ENCODE results near the gene ZMIZ1. TPM values are rescaled to one million over a fixed set of nuclear protein-coding genes. Genes with fewer than 3 reads are reported as not detected.

ZMIZ1 gene
- total RNA-seq, 2 experiments from 2014 or later = 27.3 to 28.2 TPM

DNA sequence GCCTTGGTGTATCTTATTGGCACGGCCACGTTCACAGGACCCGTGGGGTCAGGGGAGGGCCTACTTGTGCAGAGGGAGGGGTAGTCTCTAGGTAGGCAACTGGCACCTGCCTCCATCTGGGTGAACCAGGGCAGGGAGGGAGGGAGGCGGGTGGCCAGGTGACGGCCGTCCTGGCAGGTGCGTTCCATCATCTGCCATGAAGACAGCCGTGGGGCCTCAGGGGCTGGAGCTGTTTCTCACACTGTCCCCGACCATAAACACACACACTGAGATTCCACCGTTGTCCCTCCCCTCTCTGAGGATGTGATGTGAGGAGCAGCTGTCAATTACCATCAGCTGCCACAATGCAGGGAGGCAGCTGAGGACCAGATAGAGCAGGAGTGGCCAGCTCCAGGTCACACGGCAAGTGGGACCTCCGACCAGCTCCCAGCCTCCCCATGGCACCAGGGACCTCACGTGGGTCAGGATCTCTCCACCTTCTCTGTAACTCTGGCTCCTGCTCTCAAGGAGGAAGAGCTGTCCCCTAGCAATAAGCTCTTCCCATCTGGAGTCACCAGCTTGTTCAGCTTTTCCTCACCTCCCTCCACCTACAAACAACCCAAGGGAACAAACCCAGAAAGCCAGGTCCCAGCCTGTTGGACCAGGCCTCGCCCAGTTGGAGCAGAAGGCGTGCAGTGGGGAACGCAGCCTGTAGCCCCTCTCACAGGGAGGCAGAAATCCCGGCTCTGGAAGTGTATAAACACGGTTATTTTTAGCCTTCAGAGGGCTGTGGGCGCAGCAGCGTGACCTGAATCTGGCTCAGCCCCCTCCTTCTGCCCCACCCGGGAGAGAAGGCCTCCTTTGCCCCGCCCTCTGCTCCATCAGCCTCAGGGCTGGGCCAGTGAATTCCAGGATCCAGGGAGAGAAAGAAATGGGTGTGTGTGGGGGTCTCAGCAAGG is 33.1 kb downstream of the ZMIZ1 start:
- Mint-ChIP-seq H3K27ac (no peak overlapping the region), H3K9me3 (no peaks in the 10 kb centered on the region), H3K4me1 (peaks cover 38% of the 10 kb centered on the region), H3K36me3 (no peaks in the 10 kb centered on the region), H3K4me3 (no peak overlapping the region), H3K27me3 (no peaks in the 10 kb centered on the region)
- no peak for DNase-seq

DNA sequence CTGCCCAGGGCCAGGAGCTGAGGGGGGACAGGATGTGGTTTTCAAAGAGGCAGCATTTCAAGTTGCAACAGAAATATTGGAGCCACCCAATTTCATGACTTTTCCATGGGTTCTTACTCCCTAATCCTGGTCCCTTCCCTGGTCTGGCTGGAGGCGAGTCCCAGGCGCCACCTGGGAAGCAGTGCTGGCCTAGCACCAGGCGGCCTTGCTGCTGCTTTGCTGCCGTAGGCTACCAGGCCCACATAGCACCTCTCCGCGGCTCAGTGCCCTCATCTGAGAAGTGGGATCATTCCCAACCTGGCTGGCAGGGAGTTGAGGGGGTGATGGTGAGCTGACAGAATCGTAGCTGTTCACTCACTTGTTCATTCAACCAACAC is 33.7 kb downstream of the ZMIZ1 start:
- H3K9me3 Mint-ChIP-seq = no peaks in the 10 kb centered on the region
- no peaks in the 10 kb centered on the region for H3K36me3 Mint-ChIP-seq
- H3K27me3 Mint-ChIP-seq = no peaks in the 10 kb centered on the region
- DNase-seq = no peak
- peaks cover 38% of the 10 kb centered on the region for H3K4me1 Mint-ChIP-seq
- no peak overlapping the region for H3K4me3 Mint-ChIP-seq
- no peak overlapping the region for H3K27ac Mint-ChIP-seq

DNA sequence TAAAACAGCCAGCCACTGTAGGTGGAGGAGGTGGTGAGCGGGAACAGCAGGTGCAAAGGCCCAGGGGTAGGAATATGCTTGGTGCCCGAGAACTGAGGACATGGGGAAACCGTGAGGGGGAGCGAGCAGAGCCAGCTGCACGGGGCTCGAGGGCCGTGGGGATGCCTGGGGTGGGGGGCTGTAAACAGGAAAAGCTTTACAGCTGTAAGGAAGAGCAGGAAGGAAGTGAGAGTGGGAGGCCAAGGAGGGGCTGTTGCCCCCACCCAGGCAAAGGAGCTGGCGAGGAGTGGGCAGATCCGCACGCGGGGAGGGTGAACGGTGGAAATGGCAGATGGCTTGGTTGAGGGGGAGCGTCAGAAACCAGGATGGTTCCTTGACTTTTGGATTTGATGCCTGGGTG is 34.4 kb downstream of the ZMIZ1 start:
- Mint-ChIP-seq H3K4me1 (peaks cover 36% of the 10 kb centered on the region), H3K9me3 (no peaks in the 10 kb centered on the region), H3K36me3 (no peaks in the 10 kb centered on the region), H3K27me3 (no peaks in the 10 kb centered on the region), H3K27ac (no peak overlapping the region), H3K4me3 (no peak overlapping the region)
- no peak for DNase-seq

DNA sequence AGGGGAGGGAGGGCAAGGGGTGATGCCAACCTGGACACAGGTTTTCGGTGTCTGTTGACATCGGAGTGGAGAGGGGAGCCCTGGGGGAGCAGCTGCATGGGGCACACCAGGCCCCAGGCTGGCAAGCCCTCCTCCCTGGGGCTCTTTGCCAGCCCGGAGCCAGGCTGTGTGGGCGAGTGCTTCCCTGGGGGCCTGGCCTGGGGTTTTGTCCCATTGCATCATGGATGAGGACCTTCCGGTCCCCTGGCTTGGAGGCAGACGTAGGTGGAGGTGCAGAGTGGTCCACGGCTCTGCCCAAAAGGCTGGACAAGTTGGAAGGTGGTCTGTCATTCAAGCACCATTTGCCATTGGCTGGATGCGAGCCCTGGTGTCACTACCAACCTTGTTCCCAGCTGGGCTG is 34.8 kb downstream of the ZMIZ1 start:
- Mint-ChIP-seq H3K27ac (no peak overlapping the region), H3K36me3 (no peaks in the 10 kb centered on the region), H3K9me3 (no peaks in the 10 kb centered on the region), H3K4me1 (peaks cover 36% of the 10 kb centered on the region), H3K4me3 (no peak overlapping the region), H3K27me3 (no peaks in the 10 kb centered on the region)
- no peak for DNase-seq

DNA sequence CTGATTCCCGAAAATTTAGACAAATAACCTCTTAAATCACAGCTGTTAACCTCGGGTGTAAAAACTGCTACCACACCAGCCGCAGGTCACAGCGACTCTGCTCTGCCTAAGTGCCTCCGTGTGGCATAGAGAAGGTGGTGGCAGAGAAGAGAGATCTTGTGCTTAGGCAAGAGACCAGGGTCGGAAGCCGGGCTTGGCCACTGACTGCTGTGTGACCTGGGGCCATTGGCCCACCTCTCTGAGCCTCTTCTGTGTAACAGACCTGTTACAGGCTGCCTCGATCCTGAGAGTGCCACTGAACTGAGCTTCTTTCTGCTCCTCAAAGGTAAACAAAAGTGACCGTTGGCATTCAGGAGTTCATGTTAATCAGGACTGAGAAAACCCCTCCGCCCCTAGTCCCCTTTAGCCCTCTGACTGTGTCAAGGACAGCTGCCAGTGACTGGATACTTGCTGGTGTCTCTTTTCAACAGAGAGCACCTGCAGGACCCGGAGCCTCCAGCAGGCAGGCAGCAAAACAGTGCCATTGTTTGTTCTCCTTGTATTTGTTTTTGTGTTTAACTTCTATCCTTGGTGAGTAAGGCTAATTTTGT is 36.5 kb downstream of the ZMIZ1 start:
- Mint-ChIP-seq H3K4me1 (peaks cover 33% of the 10 kb centered on the region), H3K27me3 (no peaks in the 10 kb centered on the region), H3K36me3 (no peaks in the 10 kb centered on the region), H3K27ac (no peak overlapping the region), H3K4me3 (no peak overlapping the region), H3K9me3 (no peaks in the 10 kb centered on the region)
- no peak for DNase-seq

DNA sequence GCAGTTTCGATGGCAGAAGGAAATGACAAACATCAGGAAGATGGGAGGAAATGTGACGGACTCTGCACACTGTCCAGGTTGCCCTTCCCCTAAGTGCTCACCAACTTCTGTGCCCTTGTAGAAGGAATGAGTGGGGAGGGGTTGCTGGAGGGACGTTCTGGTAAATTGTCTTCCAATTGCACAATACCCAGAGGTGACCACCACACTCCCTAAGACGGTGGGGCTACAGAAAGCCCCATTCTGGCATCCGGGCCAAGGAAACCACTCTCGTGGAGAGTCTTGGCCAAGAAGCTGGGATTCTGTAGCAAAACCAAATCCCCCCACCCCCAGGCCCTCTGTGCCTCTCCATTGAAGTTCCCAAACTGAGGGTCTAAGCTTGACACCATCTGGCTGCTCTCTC is 37.1 kb downstream of the ZMIZ1 start:
- Mint-ChIP-seq H3K4me1 (peaks cover 31% of the 10 kb centered on the region), H3K4me3 (no peak overlapping the region), H3K36me3 (no peaks in the 10 kb centered on the region), H3K27me3 (no peaks in the 10 kb centered on the region), H3K9me3 (no peaks in the 10 kb centered on the region), H3K27ac (no peak overlapping the region)
- no peak for DNase-seq

DNA sequence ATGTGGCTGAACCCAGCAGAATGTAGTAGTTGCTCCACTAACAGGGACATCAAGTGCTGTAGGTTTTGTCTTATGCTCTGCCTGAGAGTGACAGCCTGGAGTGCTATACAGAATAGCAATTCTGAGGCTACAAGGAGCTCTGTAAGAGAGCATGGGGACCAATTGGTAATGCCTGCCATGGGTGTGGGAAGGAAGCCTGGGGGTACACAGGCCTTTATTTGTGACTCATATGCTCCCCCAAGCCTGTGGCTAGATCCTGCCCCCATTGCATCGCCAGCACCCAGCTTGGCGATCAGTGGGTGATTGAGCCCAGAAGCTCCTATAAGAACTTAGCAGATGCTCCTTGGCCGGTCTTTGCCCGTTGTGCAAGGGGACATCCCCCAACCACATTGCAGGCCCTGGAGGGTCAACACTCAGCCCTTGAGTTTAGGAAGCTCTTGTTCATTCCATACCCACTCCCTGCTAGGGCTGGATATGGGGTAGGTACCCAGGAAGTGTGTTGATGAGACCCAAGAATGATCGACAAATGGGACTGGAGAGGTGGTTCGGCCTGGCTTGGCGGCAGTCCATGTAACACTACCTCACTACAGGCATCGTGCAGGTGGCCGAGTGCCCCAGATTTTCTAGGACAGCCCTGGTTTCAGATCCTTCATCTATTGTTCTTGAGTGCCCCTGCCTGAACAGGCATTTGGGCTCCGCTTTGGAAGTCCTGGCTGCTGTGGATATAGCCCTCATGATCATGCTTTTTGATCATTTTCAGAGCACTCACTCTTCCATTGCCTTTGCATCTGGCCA is 37.7 kb downstream of the ZMIZ1 start:
- DNase-seq = no peak
- H3K36me3 Mint-ChIP-seq = no peaks in the 10 kb centered on the region
- H3K4me3 Mint-ChIP-seq = no peak overlapping the region
- H3K9me3 Mint-ChIP-seq = no peaks in the 10 kb centered on the region
- peaks cover 24% of the 10 kb centered on the region for H3K4me1 Mint-ChIP-seq
- no peak overlapping the region for H3K27ac Mint-ChIP-seq
- no peaks in the 10 kb centered on the region for H3K27me3 Mint-ChIP-seq

DNA sequence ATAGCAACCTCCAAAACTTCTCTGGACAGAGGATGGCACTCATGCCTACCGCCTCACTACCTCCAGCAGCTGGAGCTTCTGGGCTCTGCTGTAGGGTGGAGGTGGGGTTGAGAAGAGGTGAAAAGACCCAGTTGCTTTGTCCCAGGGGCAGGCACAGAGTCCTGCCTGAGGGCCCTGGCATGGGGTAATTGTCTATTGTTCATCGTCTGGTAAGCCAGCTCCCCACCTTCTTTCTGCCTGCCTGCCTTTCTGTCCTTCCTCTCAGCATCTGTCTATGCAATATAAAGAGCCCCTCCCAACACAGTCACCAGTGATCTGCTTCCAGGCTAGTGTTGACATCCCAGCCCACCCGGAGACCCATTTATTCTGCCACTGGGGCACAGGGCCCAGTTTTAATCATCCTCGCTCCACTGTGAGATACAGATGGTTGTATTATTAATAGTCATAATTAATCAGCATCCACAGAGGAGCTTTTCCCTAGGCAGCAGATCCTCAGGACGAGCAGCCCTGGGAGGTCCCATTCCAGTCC is 39.0 kb downstream of the ZMIZ1 start:
- H3K4me1 Mint-ChIP-seq = peaks cover 21% of the 10 kb centered on the region
- no peaks in the 10 kb centered on the region for H3K36me3 Mint-ChIP-seq
- H3K27me3 Mint-ChIP-seq = no peaks in the 10 kb centered on the region
- H3K9me3 Mint-ChIP-seq = no peaks in the 10 kb centered on the region
- no peak overlapping the region for H3K4me3 Mint-ChIP-seq
- H3K27ac Mint-ChIP-seq = no peak overlapping the region
- no peak for DNase-seq

DNA sequence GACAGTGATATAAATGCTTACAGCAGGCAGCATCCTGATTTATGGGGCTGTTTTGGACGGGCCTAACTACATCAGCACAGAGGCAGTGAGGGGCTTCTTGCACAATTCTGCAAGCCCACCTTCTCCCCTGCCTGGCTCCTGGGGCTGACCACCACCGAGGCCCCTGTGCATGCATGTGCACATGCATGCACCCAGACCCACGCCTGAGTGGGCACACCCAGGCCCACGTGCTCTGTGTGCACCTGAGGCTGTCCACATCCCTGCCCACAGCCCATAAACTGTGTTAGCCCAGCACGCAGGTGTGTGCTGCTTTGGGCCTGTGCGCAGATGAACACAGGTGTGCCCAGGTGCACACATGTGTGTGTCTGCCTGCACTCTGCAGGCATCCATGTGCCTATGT is 40.0 kb downstream of the ZMIZ1 start:
- Mint-ChIP-seq H3K36me3 (no peaks in the 10 kb centered on the region), H3K4me3 (no peak overlapping the region), H3K27me3 (no peaks in the 10 kb centered on the region), H3K9me3 (no peaks in the 10 kb centered on the region), H3K27ac (no peak overlapping the region), H3K4me1 (peaks cover 19% of the 10 kb centered on the region)
- DNase-seq = no peak

DNA sequence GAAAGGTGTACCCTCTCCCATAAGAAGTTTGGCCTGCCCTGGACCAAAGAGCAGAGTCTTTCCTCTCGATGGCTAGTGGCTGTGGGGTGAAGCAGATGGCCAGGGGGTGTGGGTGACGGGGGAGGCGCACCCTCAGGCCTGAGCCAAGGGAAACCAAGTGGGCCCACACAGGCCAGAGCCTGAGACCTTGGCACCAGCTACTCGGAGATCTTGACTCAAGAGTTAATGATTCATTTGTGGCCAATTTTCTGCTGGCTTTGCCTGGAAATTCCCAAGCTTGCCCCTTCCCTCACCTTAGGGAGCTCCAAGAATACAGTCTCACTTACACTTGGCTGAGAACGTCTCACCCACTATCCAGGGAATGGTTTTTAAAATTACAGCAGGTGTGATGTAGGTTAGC is 42.7 kb downstream of the ZMIZ1 start:
- no peaks in the 10 kb centered on the region for H3K9me3 Mint-ChIP-seq
- no peak for DNase-seq
- peaks cover 29% of the 10 kb centered on the region for H3K4me1 Mint-ChIP-seq
- no peak overlapping the region for H3K4me3 Mint-ChIP-seq
- H3K27ac Mint-ChIP-seq = no peak overlapping the region
- H3K27me3 Mint-ChIP-seq = no peaks in the 10 kb centered on the region
- no peaks in the 10 kb centered on the region for H3K36me3 Mint-ChIP-seq

DNA sequence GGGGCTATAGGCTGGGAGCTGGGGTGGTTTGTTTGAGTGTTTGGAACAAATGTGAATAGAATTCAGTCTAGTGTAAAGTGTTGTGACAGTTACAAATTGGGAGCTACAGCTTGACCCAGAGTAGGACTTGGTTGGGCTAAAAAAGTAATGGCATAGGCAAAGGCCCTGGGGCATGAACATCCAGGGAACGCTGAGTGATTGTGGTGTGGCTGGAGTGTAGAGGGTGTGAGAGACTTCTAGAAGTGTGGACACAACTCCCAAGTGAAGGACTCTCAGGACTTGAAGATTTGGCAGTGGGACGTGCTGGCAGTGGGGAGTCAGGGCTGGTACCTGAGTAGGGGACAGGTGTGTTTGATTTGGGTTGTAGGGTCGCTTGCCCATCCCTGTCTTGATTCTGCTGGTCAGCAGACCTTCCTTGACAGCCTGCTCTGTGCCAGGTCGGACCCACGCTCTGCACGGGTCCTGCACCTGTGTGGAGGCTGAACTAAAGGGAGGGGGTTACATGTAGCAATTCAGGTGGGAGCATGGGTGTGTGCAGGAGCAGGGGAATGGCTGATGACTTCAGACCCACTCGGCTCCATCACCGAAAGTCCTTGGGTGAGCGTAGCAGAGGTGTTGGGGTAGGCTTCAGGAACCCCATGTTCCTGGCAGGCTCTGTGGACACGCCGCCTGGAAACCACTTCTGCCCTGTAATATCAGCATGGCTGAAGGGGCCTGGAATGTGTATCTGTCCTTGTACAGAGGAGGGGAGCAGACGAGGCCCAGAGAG is 43.3 kb downstream of the ZMIZ1 start:
- Mint-ChIP-seq H3K36me3 (no peaks in the 10 kb centered on the region), H3K27ac (no peak overlapping the region), H3K27me3 (no peaks in the 10 kb centered on the region), H3K9me3 (no peaks in the 10 kb centered on the region), H3K4me3 (no peak overlapping the region), H3K4me1 (peaks cover 29% of the 10 kb centered on the region)
- no peak for DNase-seq

DNA sequence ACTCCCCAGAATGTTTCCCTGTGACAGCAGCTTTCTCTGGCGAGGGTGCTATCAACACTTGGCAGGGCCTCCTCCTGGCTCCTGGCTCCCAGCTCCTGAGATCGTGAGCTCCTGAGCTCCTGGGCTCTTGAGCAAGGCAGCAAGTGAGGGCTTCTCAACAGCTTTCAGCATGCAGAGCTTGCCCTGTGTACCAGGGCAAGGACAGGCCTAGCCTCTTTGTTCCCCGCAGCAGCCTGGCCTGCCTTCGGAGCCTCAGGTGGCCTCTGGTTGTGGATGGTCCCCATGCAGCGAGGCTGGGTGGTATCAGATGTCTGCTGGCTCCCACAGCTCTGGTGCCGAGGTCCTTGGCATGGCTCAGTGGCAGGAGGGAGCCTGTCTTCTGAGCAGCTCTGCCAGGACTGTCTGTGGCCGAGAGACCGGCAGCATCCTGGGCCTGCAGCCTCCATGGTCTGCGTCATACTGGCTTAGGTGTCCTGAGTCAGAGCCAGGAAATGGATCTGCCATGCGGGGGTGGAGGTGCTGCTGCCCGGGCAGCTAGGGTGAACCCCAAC is 44.2 kb downstream of the ZMIZ1 start:
- H3K4me3 Mint-ChIP-seq = no peak overlapping the region
- no peak for DNase-seq
- H3K27ac Mint-ChIP-seq = no peak overlapping the region
- H3K9me3 Mint-ChIP-seq = no peaks in the 10 kb centered on the region
- H3K4me1 Mint-ChIP-seq = peaks cover 28% of the 10 kb centered on the region
- H3K27me3 Mint-ChIP-seq = no peaks in the 10 kb centered on the region
- H3K36me3 Mint-ChIP-seq = no peaks in the 10 kb centered on the region

DNA sequence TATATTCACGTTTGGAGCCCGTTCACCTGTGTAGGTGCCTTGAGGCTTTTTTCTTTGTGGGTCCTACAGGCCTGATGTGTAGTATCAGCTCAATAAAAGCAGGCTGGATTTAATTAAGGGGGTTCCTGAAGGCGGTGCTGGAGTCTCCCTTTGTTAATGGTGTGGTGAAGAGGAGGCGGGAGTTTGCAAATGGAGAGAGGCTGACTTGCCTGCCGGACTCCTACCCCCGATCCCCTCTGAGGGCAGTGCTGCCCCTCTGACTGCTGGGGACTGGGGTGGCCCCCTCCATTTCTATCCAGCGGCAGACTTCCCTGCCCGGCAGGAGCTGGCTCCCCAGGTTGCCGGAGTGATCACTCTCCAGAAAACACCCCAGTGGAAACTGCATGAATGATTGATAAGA is 45.1 kb downstream of the ZMIZ1 start:
- no peak overlapping the region for H3K27ac Mint-ChIP-seq
- no peak for DNase-seq
- no peaks in the 10 kb centered on the region for H3K27me3 Mint-ChIP-seq
- H3K4me3 Mint-ChIP-seq = no peak overlapping the region
- H3K36me3 Mint-ChIP-seq = no peaks in the 10 kb centered on the region
- no peaks in the 10 kb centered on the region for H3K9me3 Mint-ChIP-seq
- peaks cover 28% of the 10 kb centered on the region for H3K4me1 Mint-ChIP-seq

DNA sequence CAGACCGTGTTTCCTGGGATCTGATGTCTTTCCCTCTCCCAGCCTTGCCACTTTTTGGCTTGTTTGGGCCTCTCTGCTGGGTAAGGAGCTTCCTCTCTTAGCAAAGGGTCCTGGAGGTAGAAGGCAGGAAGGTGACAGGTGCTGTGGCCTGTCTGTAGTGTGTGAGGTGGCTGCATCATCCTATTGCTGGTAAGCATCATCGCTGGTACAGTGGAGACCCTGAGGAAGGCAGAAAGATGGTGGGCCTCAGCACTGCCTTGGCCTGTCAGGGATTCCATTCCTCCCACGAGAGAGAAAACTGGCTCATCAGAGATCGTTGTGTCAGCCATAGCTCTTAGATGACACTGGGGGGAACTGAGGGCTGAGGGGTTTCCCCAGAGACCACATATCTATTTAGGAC is 46.5 kb downstream of the ZMIZ1 start:
- no peak for DNase-seq
- no peaks in the 10 kb centered on the region for H3K36me3 Mint-ChIP-seq
- no peak overlapping the region for H3K4me3 Mint-ChIP-seq
- no peaks in the 10 kb centered on the region for H3K9me3 Mint-ChIP-seq
- no peaks in the 10 kb centered on the region for H3K27me3 Mint-ChIP-seq
- no peak overlapping the region for H3K27ac Mint-ChIP-seq
- peaks cover 28% of the 10 kb centered on the region for H3K4me1 Mint-ChIP-seq

All from activated naive CD8-positive, alpha-beta T cell treated with anti-CD3 and anti-CD28 coated beads for 36 hours (primary cell).